Measurements from ENCODE around the gene RAB6B. TPM values are rescaled to one million over a fixed set of nuclear protein-coding genes. Genes with fewer than 3 reads are reported as not detected.

Gene RAB6B
- total and polyA plus RNA-seq, 2 of the 8 experiments (the other 6 are each of a cell fraction or from before 2014, with no cell fraction given) = 7.9 to 15.6 TPM

DNA sequence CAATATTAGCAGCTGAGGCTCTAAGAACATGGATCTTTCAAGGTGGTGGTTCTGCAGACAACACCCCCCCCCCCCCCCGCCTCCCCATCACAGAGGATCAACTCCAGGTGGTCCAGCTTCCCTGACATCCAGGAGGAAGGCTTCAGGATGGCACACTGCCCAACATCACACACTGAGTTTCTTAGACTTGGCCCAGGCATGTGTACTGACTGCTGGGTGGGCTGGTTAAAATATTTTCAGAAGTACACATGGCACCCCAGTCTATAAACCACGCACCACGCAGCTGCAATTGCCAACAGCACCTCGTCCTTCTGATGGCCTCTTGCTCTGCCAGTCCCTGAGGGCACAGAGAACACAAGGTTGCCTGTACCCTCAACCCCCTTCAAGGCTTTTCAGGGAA lies 68.0 kb downstream of the RAB6B start (continued):
- TF ChIP-seq KDM5A (IDR thresholded peaks at IDR 0.05; ENCODE audit: low read length) = no peak

All from H1 (cell line).